ENCODE measurements around the gene SNRNP27. TPM values are rescaled to one million over a fixed set of nuclear protein-coding genes. Genes with fewer than 3 reads are reported as not detected.

SNRNP27 gene
- total RNA-seq, 1 donor, result 6.2 TPM

DNA sequence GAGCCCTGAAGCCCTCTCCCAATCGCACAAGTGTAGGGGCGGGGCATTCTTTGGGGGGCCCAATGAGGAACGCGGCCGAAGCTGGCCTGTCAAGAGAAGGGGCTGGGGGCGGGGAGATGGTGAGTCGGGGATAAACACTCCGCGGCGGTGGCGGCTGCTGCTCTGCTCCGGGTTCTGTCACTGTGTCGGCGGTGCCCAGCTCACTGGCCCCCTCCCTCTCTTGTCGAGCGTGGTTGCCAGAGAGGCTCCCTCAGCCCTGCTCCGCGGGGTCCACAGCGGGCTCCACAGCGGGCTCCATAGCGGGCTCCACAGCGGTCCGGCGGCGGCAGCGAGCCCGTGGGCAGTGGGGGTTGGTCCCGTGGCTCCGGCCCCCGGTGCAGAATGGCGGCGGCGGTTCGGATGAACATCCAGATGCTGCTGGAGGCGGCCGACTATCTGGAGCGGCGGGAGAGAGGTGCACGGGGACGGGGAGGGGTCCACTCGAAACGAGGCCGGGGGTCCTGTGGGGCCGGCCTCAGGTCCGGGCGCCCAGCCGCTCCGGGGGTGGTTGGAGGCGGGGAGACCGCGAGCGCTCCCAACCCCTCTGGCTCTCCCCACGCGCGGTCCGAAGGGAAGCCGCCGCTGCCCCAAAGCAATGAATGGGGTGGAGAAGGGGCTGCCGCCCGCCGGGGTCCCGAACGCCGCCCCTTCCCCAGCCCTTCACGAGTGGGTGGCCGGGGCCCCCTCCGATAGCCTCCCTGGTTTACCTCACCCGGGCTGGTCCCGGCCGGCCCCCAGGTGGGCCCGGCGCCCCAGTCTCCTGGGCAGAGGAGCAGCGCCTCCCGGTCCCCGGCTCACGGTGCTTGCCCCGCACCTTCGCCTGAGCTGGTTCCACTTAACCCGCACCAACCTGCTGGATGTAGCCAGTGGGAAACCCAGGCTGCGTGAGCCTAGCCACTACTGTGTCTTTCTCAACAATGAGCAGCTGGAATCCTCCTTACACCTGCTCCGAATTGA, 21.5 kb downstream of the SNRNP27 start, which contains the start of gene MXD1:
Gene MXD1 (plus strand): TSS at position 160 of the 996 bp plus-strand sequence. CDS start 222 bp downstream, at position 382.
- no peak for DNase-seq (ENCODE audit: low read depth in 2 of 3, low spot score in 2 of 3)

DNA sequence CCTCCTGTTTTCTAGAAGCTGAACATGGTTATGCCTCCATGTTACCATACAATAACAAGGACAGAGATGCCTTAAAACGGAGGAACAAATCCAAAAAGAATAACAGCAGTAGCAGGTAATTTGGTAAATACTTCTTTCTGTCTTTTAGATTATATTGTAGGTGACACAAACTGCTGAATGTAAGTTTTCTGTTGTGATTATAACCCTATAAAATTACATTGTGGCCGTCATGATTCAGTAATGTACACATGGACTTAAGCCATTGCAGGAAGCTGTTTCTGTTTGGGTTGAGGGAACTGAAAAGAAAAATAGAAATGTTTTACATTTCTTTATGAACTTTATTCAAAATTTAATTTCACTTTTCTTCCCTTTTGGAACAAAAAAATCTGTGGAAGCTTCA, 22.4 kb downstream of the SNRNP27 start:
- no peak for DNase-seq (ENCODE audit: low read depth in 2 of 3, low spot score in 2 of 3)

DNA sequence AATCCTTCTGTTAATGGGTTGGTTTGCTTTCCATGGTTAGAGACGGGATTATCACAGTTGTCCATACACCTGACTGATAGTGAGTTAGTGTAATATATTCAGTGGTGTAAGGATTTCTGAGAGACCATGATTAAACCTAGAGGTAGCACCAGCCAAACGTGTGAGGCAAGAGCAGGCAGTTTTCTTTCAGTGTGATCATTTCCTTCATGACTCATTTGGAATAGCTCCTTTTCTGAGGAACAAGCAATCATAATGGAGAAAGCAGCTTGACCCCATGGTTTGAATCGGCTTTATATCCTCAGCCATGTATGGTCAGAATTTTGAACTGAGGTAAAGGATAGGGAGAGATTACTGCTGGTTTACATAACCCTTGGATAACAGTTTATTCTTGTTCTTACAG, 24.1 kb downstream of the SNRNP27 start:
- no peak for DNase-seq (ENCODE audit: low read depth in 2 of 3, low spot score in 2 of 3)

DNA sequence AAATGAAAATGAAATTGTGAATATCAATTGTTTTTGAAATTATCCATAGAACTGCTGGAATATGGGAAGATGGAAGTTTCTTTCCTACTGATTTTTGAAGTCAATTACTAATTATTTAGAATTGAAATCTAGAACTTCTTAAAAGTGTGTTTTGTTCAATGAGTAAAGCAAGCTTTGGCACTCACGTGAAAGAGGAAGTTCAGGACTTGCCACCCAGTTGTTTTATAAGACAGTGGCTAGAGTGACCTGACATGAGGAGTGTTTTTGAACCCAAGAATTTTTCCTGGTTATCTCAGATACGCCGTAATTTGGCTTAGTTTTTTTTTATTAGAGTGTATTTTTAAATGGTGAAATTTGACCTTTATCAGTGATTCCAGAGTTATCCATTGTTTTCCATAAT, 24.6 kb downstream of the SNRNP27 start:
- peak in 1 of 3 donors; percentile 43 for DNase-seq (ENCODE audit: low read depth in 2 of 3, low spot score in 2 of 3)

DNA sequence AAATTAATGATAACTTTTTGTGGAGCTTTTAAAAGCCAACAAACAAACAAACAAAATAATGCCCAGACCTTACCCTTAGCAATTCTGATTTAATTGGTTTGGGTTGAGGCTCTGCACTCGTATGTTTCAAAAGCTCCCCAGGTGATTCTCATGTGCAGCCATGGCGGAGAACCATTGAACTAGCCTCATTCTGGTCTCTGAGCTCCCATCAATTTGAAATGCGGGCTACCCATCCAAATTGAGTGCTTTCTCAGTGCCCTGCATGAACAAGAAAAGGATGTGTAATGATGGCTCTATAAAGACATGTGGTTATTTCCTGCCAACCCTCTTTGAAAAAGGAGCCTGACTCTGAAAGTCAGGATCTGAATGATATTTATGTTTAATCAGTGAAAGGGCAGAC, 29.4 kb downstream of the SNRNP27 start:
- no peak for DNase-seq (ENCODE audit: low read depth in 2 of 3, low spot score in 2 of 3)

DNA sequence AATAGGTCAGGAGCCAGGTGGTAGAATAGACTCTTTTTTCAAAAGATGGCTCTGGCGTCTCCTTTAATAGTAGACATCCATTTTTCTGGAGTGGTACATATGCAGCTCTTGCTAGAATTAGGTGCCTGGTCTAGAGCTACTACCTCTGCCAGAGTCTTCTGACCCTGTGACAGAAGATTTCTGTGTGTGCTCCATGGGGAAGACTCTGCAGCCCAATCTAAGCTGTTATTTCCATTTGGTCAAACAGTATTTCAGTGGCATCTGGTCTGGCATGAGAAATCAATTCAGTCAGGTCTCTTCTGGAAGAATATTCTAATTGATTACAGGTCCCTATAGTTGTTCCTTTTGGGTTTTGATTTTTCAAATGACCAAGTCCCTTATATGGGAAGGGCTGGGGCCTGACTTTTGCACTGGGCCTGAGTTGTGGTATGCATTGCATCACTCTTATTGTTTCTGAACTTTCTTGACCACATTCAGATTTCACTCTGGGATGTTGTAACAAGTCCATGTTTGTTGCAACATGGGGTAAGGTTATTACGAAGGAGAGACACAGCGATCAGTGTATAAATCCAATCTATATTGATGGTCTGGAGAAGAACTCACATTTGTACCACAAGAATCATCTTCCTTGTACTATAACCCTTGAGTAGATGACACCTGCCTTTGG, 33.2 kb downstream of the SNRNP27 start:
- no peak for DNase-seq (ENCODE audit: low read depth in 2 of 3, low spot score in 2 of 3)

DNA sequence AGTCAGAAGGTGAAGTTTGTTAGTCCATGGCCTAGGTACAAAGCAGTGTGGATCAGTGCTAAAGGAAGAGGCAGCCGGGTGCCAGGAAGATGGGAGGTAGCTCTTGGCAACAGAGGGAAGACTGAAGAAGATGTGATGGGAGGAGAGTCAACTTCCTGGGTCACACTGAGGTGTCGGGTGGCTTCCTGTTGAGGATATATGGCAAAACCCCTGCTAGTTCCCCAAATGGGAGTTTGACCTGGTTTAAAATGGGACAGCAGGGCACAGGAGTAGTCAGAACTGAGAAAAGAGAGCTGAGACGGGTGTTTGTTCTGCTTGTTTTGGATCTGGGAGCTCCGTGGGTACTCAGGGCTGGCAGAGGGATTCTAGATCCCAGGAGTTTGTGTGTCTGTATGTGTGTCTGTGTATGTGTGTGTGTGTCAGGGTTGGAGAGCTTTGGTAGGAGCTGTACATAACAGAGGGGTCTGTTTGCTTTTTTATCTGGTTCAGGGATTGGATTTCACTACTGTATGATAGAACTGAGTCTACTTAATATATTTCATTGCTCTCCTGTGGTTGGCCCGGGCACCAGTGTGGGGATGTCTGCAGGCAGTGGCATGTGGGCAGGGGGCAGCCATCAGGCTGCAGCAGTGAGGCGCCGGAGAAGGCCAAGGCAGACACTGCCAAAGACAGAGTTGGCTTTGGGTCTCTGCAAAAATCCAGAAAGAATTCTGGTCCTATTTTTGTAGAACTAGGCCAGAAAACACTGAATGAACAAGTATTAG, 38.3 kb downstream of the SNRNP27 start:
- no peak for DNase-seq (ENCODE audit: low read depth in 2 of 3, low spot score in 2 of 3)

DNA sequence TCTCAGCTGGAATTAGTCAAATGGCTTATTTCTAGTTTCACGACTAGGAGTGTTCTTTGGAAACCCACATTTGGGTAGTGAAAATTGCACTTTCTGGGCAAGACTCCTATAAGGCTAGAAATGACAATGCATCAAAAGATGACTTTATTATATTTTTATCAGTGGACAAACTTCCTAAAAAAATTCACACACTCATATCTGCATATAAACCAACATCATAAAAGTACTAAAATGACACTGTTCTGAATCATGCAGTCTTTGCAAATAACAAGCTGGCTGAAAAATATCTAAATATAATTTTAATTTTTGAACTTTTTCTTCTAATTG, 38.8 kb downstream of the SNRNP27 start:
- no peak for DNase-seq (ENCODE audit: low read depth in 2 of 3, low spot score in 2 of 3)

DNA sequence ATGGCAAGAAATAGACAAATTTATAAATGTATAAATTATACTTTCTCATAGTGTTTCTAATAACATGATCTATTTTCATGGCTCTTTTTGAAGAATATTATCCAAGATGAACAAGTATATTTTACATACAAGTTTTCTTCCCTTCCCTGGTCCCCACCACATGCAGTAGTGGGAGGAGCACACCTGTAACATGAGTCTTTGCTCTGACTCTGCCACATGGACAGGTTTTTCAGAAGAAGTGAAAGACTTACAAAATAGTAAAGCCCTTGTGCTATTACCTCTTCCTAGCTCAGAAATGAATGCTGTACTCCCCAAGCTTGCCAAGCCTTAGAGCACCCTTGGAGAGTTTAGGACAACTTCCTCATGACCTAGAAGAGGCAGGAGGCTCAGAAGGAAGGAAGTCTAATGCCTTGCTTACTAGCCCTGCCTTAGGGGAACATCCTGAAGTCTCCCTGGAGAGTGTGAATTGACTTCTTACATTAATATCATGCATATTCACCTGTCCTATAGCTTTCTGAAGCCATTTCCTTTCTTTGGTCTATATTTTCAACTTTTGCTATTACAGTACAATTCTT, 39.6 kb downstream of the SNRNP27 start:
- no peak for DNase-seq (ENCODE audit: low read depth in 2 of 3, low spot score in 2 of 3)

DNA sequence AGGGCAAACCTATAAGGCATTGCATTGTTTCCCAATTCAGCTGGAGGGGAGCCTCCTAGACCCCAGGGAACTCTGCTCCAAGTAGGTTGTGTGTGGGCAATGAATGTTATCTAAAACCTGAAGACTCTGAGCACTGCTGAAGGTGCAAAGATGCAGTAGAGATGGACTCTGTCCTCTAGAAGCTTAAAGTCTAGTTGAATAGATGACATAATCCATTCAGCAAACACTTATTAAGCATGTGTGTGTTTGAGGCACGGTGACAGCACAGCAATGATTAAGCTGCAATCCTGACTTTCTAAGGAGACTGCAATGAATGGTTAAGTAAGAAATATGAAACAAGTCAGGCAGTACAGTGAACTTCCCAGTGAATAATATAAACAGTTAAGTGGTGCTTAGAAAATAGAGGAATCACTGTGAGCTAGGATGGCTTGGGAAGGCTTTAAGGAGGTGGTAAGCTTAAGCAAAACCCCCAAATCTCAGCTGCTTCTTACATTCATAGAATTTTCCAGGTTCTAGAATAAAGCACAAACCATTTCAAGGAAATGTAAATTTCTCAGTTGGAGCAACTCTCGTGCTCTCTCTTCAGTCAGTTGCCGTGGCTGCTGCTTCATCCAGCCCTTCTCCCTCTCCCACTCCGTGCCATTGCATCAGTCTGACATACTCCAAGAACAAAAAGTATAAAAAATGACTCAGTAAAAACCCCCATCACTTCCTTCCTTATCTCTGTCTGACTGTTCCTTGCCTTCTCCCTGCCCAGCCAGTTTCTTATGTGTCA, 40.3 kb downstream of the SNRNP27 start:
- peak in 1 of 3 donors; percentile 42 for DNase-seq (ENCODE audit: low read depth in 2 of 3, low spot score in 2 of 3)

DNA sequence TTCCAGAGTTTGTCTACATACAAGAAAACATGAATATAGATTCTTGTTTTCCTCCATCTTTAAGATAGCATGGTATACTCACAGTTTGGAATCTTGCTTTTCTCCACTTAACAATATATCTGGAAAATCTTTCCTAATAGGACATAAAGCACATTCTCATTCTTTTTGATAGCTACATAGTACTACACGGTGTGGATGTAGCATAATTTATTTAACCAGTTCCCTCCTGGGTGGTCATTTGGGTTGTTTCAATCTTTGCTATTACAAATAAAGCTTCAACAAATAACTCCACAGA, 40.8 kb downstream of the SNRNP27 start:
- DNase-seq (ENCODE audit: low read depth in 2 of 3, low spot score in 2 of 3), result no peak

DNA sequence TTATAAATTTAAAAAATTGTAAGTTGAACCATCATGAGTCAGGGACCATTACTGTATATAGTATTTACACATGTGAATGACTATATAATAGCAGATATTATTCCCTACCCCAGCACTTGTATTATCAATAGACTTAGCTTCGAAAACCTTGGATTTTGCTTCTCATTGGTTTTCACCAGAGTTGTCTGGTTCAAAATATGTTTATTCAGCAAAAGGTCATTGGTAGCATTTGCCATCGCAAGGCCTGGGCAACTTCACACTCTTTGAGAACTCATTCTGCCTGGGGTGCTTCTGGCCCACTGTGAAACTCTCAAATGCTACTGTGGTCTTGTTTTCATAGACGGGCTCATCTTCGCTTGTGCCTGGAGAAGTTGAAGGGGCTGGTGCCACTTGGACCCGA, 41.3 kb downstream of the SNRNP27 start:
- DNase-seq (ENCODE audit: low read depth in 2 of 3, low spot score in 2 of 3), result no peak

DNA sequence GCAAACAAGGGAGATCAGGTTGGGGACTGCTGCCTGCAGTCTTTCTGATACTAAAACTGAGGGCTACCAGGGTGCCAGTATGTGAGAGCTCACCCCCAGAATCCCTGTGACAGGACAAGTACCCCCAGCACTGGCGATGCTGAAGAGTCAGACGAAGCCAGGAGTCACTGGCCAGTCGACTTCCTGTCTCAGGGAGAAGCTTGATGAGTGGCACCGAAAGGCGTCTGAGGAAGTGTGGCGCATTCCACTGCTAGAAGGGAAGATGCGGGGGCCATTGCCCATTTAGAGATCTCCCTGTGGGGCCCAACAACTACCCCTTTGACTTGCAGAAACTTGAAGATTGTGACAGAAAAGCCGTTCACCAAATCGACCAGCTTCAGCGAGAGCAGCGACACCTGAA, 43.1 kb downstream of the SNRNP27 start:
- DNase-seq (ENCODE audit: low read depth in 2 of 3, low spot score in 2 of 3), result no peak

DNA sequence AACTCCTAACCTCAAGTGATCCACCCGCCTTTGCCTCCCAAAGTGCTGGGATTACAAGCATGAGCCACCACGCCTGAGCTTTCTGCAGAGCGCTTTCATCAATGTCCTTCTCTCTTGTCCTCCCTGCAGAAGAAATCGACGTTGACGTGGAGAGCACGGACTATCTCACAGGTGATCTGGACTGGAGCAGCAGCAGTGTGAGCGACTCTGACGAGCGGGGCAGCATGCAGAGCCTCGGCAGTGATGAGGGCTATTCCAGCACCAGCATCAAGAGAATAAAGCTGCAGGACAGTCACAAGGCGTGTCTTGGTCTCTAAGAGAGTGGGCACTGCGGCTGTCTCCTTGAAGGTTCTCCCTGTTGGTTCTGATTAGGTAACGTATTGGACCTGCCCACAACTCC, 44.2 kb downstream of the SNRNP27 start:
- DNase-seq (ENCODE audit: low read depth in 2 of 3, low spot score in 2 of 3), result no peak

DNA sequence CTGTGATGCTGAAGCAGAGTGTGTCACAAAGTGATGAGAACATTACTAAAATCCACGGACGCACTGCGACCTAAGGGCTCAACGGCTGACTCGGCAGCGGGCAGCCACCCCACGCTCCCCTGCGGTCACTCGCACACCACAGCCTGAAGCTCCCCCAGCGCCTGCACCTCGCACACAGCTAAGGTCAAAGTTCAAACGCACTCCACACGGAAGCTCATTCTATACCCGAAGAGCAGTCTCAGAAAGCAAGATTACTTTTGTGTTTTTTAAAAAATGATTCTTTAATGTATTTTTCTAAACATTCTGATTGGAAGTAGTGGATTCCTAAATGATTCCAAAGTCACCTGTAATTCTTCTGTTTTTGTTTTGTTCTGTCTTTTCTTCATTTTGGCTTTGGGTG, 46.0 kb downstream of the SNRNP27 start:
- DNase-seq (ENCODE audit: low read depth in 2 of 3, low spot score in 2 of 3), result no peak

DNA sequence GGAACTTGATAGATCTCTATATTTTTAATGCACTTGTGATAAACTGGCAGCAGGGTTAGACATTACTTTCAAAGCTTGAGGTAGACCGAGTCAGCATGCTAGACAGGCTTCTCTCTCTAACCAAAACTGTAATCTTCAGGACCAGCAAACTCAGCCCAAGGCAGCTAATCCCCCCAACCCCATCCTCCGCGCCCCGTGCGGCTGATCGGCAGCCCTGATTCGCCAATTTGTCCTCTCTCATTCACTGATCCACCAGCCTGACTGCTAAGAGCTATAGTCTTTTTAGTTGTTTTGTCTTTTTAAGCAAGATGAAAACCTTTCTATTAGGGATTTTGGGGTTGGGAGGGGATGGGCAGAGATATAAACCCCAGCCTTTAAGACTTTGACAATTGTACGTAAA, 46.9 kb downstream of the SNRNP27 start:
- no peak for DNase-seq (ENCODE audit: low read depth in 2 of 3, low spot score in 2 of 3)

DNA sequence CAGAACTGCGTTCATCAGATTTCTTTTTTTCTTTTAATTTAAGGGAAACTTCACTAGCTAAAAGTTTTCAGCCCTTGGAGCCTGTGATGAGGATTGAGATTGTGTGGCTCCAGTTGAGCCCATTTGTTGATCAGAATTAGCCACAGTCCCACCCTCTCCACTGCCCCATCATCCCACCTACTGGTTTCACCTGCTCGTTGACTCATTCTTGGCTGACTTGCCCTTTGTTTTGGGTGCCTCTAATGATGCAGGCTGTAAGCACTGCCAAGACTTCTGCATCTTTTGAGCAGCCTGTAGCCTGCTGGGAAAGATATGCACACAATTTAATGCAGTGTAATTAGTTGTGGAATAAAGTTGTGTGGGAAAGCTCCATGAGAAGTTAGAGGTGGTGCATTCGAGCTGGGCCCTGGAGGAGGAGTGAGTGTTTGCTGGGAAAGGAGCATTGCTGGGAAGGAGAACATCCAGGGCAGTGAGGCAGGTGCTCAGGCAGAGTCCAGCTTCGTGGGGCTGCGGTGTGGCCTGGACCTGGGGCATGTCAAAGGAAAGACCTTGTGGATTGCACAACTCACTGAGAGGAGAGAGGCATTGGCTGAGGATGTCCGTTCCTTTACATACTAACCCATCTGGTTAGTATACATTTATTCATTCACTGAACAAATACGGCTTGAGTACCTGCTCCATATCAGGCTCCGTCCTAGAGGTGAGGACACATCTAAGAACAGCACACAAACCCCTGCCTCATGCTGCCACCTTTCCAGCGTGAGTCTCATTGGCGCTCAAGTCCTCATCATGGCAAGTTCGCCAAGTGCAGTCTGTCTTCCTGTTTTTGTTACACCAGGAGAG, 49.5 kb downstream of the SNRNP27 start:
- DNase-seq (ENCODE audit: low read depth in 2 of 3, low spot score in 2 of 3), result no peak

DNA sequence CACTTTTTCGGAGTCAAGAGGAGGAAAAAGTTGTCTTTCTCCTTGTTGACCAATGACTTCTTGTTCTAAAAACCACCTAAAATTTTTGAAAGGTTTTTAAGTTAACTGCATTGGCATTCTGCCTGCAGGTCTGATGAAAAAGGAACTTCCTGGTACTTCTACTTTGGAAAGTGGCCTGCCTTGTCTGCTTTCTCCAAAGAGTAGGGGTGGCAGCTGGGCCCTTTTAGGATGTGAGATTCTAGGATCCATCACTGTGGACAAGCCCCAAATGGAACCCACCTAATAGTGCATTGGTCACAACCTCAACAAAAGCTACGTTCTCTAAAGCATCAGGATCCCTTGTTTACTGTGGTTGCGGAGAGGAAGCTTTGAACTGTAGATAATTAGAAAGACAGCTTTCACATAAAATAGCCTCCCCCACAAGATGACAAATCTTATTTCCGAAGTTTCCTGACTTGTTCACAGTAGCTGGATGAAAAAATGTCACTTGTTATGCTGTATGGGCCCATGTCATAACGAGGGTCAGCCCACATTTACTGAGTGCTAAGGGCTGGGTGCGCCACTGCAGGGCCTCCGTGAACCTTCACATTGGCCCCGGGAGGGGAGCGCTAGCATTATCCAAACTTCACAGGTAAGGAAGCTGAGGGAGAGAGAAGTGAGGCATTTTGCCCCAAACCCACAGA, 50.2 kb downstream of the SNRNP27 start:
- DNase-seq (ENCODE audit: low read depth in 2 of 3, low spot score in 2 of 3), result peak in 2 of 3 donors; percentile 72 to 82

DNA sequence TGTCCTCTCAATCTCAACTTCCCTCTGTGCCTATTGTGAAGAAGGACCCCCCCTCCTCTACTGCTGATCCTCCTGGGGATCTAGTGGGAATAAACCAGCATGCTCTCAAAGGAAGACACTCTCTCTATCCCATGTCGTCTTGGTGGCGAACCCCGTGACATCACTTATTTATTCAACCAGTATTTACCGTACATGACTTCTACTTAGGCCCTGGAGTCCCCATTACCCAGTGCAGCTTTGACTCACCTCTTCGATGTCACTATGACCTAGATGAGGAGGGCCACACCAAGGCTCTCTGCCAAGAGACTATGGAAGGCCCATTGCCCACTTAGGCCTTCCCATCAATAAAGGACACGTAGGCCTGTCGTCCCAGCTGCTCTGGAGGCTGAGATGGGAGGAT, 51.0 kb downstream of the SNRNP27 start:
- DNase-seq (ENCODE audit: low read depth in 2 of 3, low spot score in 2 of 3), result no peak
